ENCODE data around the gene LYST. TPM values are rescaled to one million over a fixed set of nuclear protein-coding genes. Genes with fewer than 3 reads are reported as not detected.

The LYST gene
- total and polyA plus RNA-seq, 2 of the 8 experiments (the other 6 are each of a cell fraction or from before 2014, with no cell fraction given), result 0.29 to 0.58 TPM

- no peak overlapping the region for H2BK12ac ChIP-seq (ENCODE audit: low read depth, low read length)
- peaks cover 19% of the 10 kb centered on the region for H3K23me2 ChIP-seq (ENCODE audit: low read depth, low read length)
- CTCF ChIA-PET (ENCODE audit: partially characterized antibody), result interaction anchor here (1.7 kb wide), 1 partner anchor 82 kb away, joined by 4 read pairs; no protein-coding TSS in a partner anchor
- no peak overlapping the region for H2AK5ac ChIP-seq (ENCODE audit: low read depth, low read length)
- H3K4ac ChIP-seq (replicated peaks; ENCODE audit: insufficient read length, low read depth, low read length), result no peak overlapping the region
- WGBS, 2 experiments (ENCODE audit: extremely low coverage in 1 of 2, insufficient coverage in 1 of 2, insufficient read length in 1 of 2, insufficient replicate concordance in 2 of 2, low coverage in 1 of 2, low lambda C conversion rate in 2 of 2, missing lambda C conversion rate in 1 of 2), result 1% methylated on average over 27 of the region's 30 CpGs; no CpG with 5 or more reads in 1 of the 2 experiments
- peaks cover 2 to 8% of the 10 kb centered on the region in 2 experiments for H4K20me1 ChIP-seq (replicated peaks in 1 of 2; ENCODE audit: control insufficient read depth in 1 of 2, insufficient read depth in 2 of 2, low read length in 2 of 2)
- H2BK15ac ChIP-seq (ENCODE audit: low read length), result peak overlapping the region; percentile 10; the same call in 1 of the 2 replicates
- no peak overlapping the region for H3K14ac ChIP-seq (ENCODE audit: insufficient read length)
- H2BK20ac ChIP-seq (ENCODE audit: low read length), result no peak overlapping the region
- no peak overlapping the region for H3K56ac ChIP-seq (replicated peaks; ENCODE audit: insufficient read length, low read depth, low read length)
- FAIRE-seq, result no peak
- H2BK5ac ChIP-seq (ENCODE audit: low read depth, low read length), result 0 out of 2 replicates have a peak overlapping the region, but pooled peaks have one; percentile 12
- H3K4me1 ChIP-seq (replicated peaks in 1 of 4; ENCODE audit: control insufficient read depth in 3 of 4, insufficient read depth in 4 of 4, low read length in 3 of 4), result peaks cover 7 to 31% (median 14%) of the 10 kb centered on the region in 4 experiments
- DNase-seq (ENCODE audit: low read depth in 1 of 2, low spot score in 2 of 2), result peak in 1 of 2 experiments; percentile 77
- POLR2A ChIA-PET (ENCODE audit: partially characterized antibody), result interaction anchor here (0.9 to 2.6 kb wide), 6 partner anchors 8 to 144 kb away, joined by 3 to 7 read pairs (median 3); partner anchors contain the start of gene B3GALNT2
- no peak overlapping the region for H3K23ac ChIP-seq (ENCODE audit: insufficient read length)
- no peak overlapping the region; the same call in 1 of the 2 replicates for H3K18ac ChIP-seq (ENCODE audit: extremely low read depth, low read length)
- H3K4me3 ChIP-seq (ENCODE audit: extremely low read depth in 1 of 4, insufficient read depth in 2 of 4, low read depth in 3 of 4, low read length in 4 of 4), result peak overlapping the region; percentile 45 to 87 (median 74)
- no peak overlapping the region for H4K5ac ChIP-seq (ENCODE audit: insufficient read length, low read depth, low read length)
- H2AFZ ChIP-seq (ENCODE audit: low read length), result no peak overlapping the region
- H3K79me1 ChIP-seq (ENCODE audit: low read depth, low read length), result no peaks in the 10 kb centered on the region; the same call in 1 of the 2 replicates
- H3K27me3 ChIP-seq (replicated peaks in 1 of 4; ENCODE audit: control insufficient read depth in 3 of 4, extremely low read depth in 1 of 4, insufficient read depth in 3 of 4, low read length in 3 of 4), result no peaks in the 10 kb centered on the region
- H4K8ac ChIP-seq (ENCODE audit: extremely low read depth, insufficient read depth, low read length), result no peak overlapping the region
- H3K27ac ChIP-seq (ENCODE audit: low read depth, low read length), result no peak overlapping the region
- H3K4me2 ChIP-seq (ENCODE audit: insufficient read depth in 1 of 2, low read depth in 2 of 2, low read length in 2 of 2), result peak overlapping the region; percentile 82 to 88
- H4K91ac ChIP-seq (replicated peaks; ENCODE audit: insufficient read length, low read length), result no peak overlapping the region
- H2BK120ac ChIP-seq (replicated peaks; ENCODE audit: low read depth, low read length), result no peak overlapping the region
- peaks cover 0 to 43% of the 10 kb centered on the region in 2 experiments; a peak in 2 of 4 replicates for H3K79me2 ChIP-seq (ENCODE audit: control insufficient read depth in 1 of 2, insufficient read depth in 2 of 2, low read length in 2 of 2)
- H3K9me3 ChIP-seq (ENCODE audit: insufficient read depth in 2 of 2, low read depth in 1 of 2, low read length in 1 of 2), result no peaks in the 10 kb centered on the region
- H3K9ac ChIP-seq (replicated peaks in 1 of 4; ENCODE audit: extremely low read depth in 1 of 4, low read depth in 3 of 4, low read length in 3 of 4), result peak overlapping the region in 3 of 4 experiments; percentile 67 to 88 (median 77); a peak in 5 of 7 replicates
- H3K36me3 ChIP-seq (ENCODE audit: control insufficient read depth in 2 of 4, insufficient read depth in 4 of 4, low read length in 3 of 4), result no peaks in the 10 kb centered on the region
- TF ChIP-seq PHF8 (conservative IDR thresholded peaks at IDR 0.05; ENCODE audit: low read depth, low read length), result no peak
- peak in 1 of 2 experiments; percentile 35; a peak in 2 of 3 replicates for TF ChIP-seq POLR2A (IDR thresholded peaks at IDR 0.05; ENCODE audit: control extremely low read depth in 1 of 2, low read depth in 2 of 2, low read length in 2 of 2)
- TF ChIP-seq ASH2L (IDR thresholded peaks at IDR 0.05; ENCODE audit: low read length), result peak; percentile 8
- TF ChIP-seq BCL11A (IDR thresholded peaks at IDR 0.05; ENCODE audit: low read depth in 2 of 2, low read length in 2 of 2), result no peak
- no peak for TF ChIP-seq JUN (IDR thresholded peaks at IDR 0.05; ENCODE audit: low read depth, low read length)
- 0 out of 2 replicates have a peak, but pooled peaks have one; percentile 45 for TF ChIP-seq TAF1 (IDR thresholded peaks at IDR 0.05; ENCODE audit: low read depth, low read length)
- TF ChIP-seq YY1 (IDR thresholded peaks at IDR 0.05; ENCODE audit: low read depth, low read length), result no peak
- TF ChIP-seq SIRT6 (IDR thresholded peaks at IDR 0.05; ENCODE audit: low read length), result no peak
- no peak for TF ChIP-seq CBX5 (IDR thresholded peaks at IDR 0.05; ENCODE audit: low read depth, low read length)
- TF ChIP-seq MAX (IDR thresholded peaks at IDR 0.05), result peak; percentile 87
- peak in 1 of 2 experiments; percentile 12; a peak in 1 of 4 replicates for TF ChIP-seq RAD21 (IDR thresholded peaks at IDR 0.05 in 1 of 2, conservative IDR thresholded peaks at IDR 0.05 in 1 of 2; ENCODE audit: low read depth in 2 of 2, low read length in 2 of 2)
- peak; percentile 30 to 89; a peak in 2 of 4 replicates for TF ChIP-seq HDAC2 (IDR thresholded peaks at IDR 0.05; ENCODE audit: borderline replicate concordance in 1 of 2, low read depth in 2 of 2, low read length in 2 of 2)
- TF ChIP-seq CHD2 (IDR thresholded peaks at IDR 0.05; ENCODE audit: low read length), result no peak
Observed at GRCh38 chr1:235648954-235649367, 217.7 kb downstream of the LYST start.

Measured in H1 (cell line).